ENCODE results near the gene SIGLEC7.

- TF ChIP-seq CTCF (IDR thresholded peaks at IDR 0.05): no peak
- TF ChIP-seq POLR2A (IDR thresholded peaks at IDR 0.05): no peak
Measured at GRCh38 chr19:51144482-51145045, 2.5 kb downstream of the SIGLEC7 start.
